Transverse colon (tissue), 4 donors: Measurements from ENCODE around the gene DHRS12. TPM values are rescaled to one million over a fixed set of nuclear protein-coding genes. Genes with fewer than 3 reads are reported as not detected.

Experiments used
- DNase-seq: peaks from one replicate; pipeline ENCODE4 v3.0.0-alpha.2; 2019
- H3K27ac ChIP-seq, 4 donors: fragments of 200-600 bp; sonication (generic); 2 replicates each; pipeline ENCODE4 v1.5.1; 2016 to 2018; ENCODE audit warnings: inconsistent platforms in 4 of 4
- H3K27me3 ChIP-seq: fragments of 200-600 bp; sonication (generic); 2 replicates; pipeline ENCODE4 v1.5.1; 2017; ENCODE audit warnings: inconsistent platforms
- H3K36me3 ChIP-seq, 4 donors: fragments of 200-600 bp; sonication (generic); 2 replicates each; pipeline ENCODE4 v1.5.1; 2017 to 2019; ENCODE audit warnings: inconsistent platforms in 4 of 4
- H3K4me1 ChIP-seq, 4 donors: fragments of 200-600 bp; sonication (generic); 2 replicates each; pipeline ENCODE4 v1.5.1; 2017 to 2020; ENCODE audit warnings: inconsistent platforms in 4 of 4
- H3K4me3 ChIP-seq, 4 donors: fragments of 200-600 bp; sonication (generic); 1 replicate in 1 of 4; 2 replicates in 3 of 4; pipeline versions ENCODE4 v1.5.1 to v1.6.1; 2017 to 2019; ENCODE audit warnings: inconsistent platforms in 4 of 4
- H3K9me3 ChIP-seq, 2 donors: fragments of 200-600 bp; sonication (generic); 2 replicates each; pipeline ENCODE4 v1.5.1; 2017 to 2019; ENCODE audit warnings: inconsistent platforms in 2 of 2
- EP300 ChIP-seq: sonication (generic); formaldehyde crosslinking; IDR thresholded peaks from one replicate; pipeline ENCODE4 v1.6.1; 2017; ENCODE audit warnings: antibody characterized with exemption, low read depth
- POLR2A ChIP-seq: fragments of 450-650 bp; IDR thresholded peaks from one replicate; pipeline ENCODE4 v1.6.1; 2016; ENCODE audit warnings: antibody characterized with exemption, mild to moderate bottlenecking, moderate library complexity
- POLR2AphosphoS5 ChIP-seq, 3 donors: sonication (generic); formaldehyde crosslinking; IDR thresholded peaks; one replicate each; pipeline ENCODE4 v1.6.1; 2016; ENCODE audit warnings: antibody characterized with exemption in 3 of 3
- WGBS, 2 donors: methylation state at CpG; one replicate each; pipeline ENCODE4 v1.1.5; 2018; ENCODE audit warnings: low coverage in 1 of 2; 5-methylcytosine and 5-hydroxymethylcytosine counted together
- in situ Hi-C, 4 donors: fragments of 200-750 bp; cut with MboI; loops; one replicate each; pipeline versions ENCODE4 v1.15.0 to v1.15.1; 2017; ENCODE audit warnings: low sequenced_read_pairs in 3 of 4, low pct_ligation_motif_present in 1 of 4, low pct_unique_long_range_greater_than_20kb in 1 of 4
- intact Hi-C: fragments of 100-400 bp; cut with DNase I; formaldehyde crosslinking; loops from one replicate; pipeline ENCODE4 v1.15.1; 2023; ENCODE audit warnings: low total_unique reads
- total RNA-seq, 4 donors: library from RNA; depleted of rRNA; stranded (reverse); fragments of >200 nt; gene quantifications; one replicate each; pipeline ENCODE4 v1.1.0, GENCODE V29; 2016
- TF ChIP-seq, protein P1 (sequence below), 5 experiments: fragments of 200-600 bp in 3 of 5; fragments of 450-650 bp in 2 of 5; sonication (generic) in 3 of 5; IDR thresholded peaks; 1 replicate in 2 of 5; 2 replicates in 3 of 5; pipeline ENCODE4 v1.5.1; 2016 to 2017; ENCODE audit warnings: antibody characterized with exemption in 5 of 5, inconsistent platforms in 3 of 5, mild to moderate bottlenecking in 2 of 5, moderate library complexity in 1 of 5

DHRS12 gene
- total RNA-seq, 4 donors from 2014 or later: 5.2 to 17.8 (median 13.5) TPM

DNA sequence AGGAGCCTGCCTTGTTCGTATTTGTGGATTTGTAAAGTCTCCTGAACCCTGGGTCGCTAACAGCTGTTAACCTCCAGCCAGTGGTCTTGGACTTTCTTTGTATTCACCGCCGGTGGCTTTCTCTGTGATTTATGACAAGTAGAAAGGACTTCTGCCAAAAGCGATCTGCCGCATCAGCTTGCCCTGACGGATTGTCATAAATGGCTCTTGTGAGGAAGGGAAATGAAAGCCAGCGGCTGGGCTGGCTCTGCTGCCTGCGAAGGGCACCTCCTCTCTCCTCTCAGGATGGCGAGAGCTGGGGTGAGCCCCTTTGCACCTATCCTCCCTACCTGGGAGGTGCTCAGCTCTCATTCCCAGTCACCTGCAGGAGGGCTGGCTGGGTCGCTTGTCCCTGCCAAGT lies 25.6 kb downstream of the DHRS12 start:
- Histone ChIP-seq H3K4me1 (peaks cover 0 to 7% (median 2%) of the 10 kb centered on the region in 4 donors), H3K27ac (no peak overlapping the region), H3K36me3 (no peaks in the 10 kb centered on the region), H3K4me3 (no peak overlapping the region), H3K27me3 (no peaks in the 10 kb centered on the region), H3K9me3 (no peaks in the 10 kb centered on the region)
- WGBS, 2 donors: 70 to 76% methylated on average over 2 to 11 of the region's 11 CpGs
- no peak for TF ChIP-seq POLR2AphosphoS5 (IDR thresholded peaks at IDR 0.05)
- no peak for TF ChIP-seq POLR2A
- TF ChIP-seq, protein P1, sequence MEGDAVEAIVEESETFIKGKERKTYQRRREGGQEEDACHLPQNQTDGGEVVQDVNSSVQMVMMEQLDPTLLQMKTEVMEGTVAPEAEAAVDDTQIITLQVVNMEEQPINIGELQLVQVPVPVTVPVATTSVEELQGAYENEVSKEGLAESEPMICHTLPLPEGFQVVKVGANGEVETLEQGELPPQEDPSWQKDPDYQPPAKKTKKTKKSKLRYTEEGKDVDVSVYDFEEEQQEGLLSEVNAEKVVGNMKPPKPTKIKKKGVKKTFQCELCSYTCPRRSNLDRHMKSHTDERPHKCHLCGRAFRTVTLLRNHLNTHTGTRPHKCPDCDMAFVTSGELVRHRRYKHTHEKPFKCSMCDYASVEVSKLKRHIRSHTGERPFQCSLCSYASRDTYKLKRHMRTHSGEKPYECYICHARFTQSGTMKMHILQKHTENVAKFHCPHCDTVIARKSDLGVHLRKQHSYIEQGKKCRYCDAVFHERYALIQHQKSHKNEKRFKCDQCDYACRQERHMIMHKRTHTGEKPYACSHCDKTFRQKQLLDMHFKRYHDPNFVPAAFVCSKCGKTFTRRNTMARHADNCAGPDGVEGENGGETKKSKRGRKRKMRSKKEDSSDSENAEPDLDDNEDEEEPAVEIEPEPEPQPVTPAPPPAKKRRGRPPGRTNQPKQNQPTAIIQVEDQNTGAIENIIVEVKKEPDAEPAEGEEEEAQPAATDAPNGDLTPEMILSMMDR (IDR thresholded peaks at IDR 0.05): no peak
- no peak for TF ChIP-seq EP300
- intact Hi-C loops (no loop called here), in situ Hi-C loops (loop anchor here in 2 of 4 donors (25.0 kb wide), 2 partner anchors 191 to 341 kb away; partner anchors contain the start of gene WDFY2 (in 1 of the 2))
- DNase-seq: no peak

DNA sequence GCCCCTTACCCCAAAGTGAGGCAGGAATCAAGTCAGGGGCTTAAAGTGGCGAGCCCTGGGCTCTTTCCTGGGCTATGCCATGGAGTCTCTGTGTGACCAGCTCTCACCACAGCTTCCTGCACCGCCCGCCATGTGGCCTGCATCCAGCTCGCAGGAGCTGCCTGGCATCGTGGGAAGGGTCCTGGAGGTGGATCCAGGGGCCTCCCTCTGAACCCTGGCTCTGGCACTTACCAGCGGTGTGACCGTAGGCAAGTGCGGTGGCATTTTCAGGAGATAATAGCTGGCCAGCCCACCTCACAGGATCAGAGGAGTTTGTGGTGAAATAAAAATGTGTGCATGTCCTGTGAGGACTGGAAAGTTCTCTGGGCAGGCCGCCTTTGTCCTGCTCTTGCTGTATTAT lies 26.0 kb downstream of the DHRS12 start:
- intact Hi-C loops: no loop called here
- DNase-seq: no peak
- Histone ChIP-seq H3K4me1 (peaks cover 0 to 3% (median 1%) of the 10 kb centered on the region in 4 donors), H3K4me3 (no peak overlapping the region), H3K27ac (no peak overlapping the region), H3K9me3 (no peaks in the 10 kb centered on the region), H3K36me3 (no peaks in the 10 kb centered on the region), H3K27me3 (no peaks in the 10 kb centered on the region)
- in situ Hi-C loops: loop anchor here in 2 of 4 donors (25.0 kb wide), 2 partner anchors 191 to 341 kb away; partner anchors contain the start of gene WDFY2 (in 1 of the 2)
- 90 to 100% methylated on average over 2 to 9 of the region's 9 CpGs for WGBS, 2 donors
- no peak for TF ChIP-seq EP300

DNA sequence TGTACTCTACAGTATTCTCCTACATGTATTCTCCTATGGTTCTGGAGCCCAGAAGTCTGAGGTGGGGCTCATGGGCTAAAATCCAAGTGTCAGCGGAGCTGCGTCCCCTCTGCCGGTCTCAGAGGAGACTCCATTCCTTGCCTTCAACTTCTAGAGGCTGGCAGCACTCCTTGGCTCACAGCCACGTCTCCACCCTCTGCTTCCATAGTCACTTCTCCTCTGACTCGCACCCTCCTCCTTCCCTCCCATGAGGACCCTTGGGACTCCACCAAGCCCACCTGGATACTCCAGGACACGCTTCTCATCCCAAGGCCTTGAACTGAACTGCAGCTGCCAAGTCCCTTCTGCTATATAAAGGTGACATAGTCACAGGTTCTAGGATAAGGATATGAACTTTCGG lies 27.8 kb downstream of the DHRS12 start:
- Histone ChIP-seq H3K9me3 (no peaks in the 10 kb centered on the region), H3K4me3 (no peak overlapping the region), H3K4me1 (no peaks in the 10 kb centered on the region), H3K27me3 (no peaks in the 10 kb centered on the region), H3K27ac (no peak overlapping the region), H3K36me3 (no peaks in the 10 kb centered on the region)
- no peak for DNase-seq
- intact Hi-C loops (no loop called here), in situ Hi-C loops (loop anchor here in 2 of 4 donors (25.0 kb wide), 2 partner anchors 189 to 339 kb away; partner anchors contain the start of gene WDFY2 (in 1 of the 2))
- 92% methylated on average over 7 of the region's 7 CpGs; no CpG with 5 or more reads in 1 of the 2 donors for WGBS, 2 donors
- no peak for TF ChIP-seq POLR2AphosphoS5 (IDR thresholded peaks at IDR 0.05)

DNA sequence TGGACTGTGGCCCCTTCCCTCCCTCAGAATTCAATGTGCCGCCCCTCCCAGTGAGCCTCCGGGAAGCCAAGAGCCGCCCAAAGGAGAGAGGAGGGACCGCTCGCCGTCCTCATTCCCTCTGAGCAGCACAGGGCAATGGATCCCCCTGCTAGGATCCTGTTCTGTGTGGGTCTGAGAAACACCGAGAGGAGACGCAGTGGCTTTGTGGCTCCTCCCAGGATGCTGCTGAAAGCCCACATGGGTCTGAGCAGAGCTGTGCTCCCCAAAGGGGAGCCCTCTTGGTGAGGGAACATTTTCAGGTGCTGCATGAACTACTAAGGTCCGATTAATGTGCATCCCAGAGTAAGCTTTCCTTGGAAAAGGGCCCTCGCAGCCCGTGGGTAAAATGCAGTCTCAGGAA lies 30.4 kb downstream of the DHRS12 start:
- Histone ChIP-seq H3K4me3 (no peak overlapping the region), H3K4me1 (peaks cover 0 to 5% (median 0%) of the 10 kb centered on the region in 4 donors), H3K27ac (no peak overlapping the region), H3K9me3 (no peaks in the 10 kb centered on the region), H3K36me3 (no peaks in the 10 kb centered on the region), H3K27me3 (no peaks in the 10 kb centered on the region)
- WGBS, 2 donors: 87% methylated on average over 11 of the region's 11 CpGs; no CpG with 5 or more reads in 1 of the 2 donors
- in situ Hi-C loops (no loop called here), intact Hi-C loops (no loop called here)
- TF ChIP-seq EP300 (no peak), POLR2A (no peak), POLR2AphosphoS5 (IDR thresholded peaks at IDR 0.05) (no peak)
- TF ChIP-seq, protein P1 (IDR thresholded peaks at IDR 0.05): no peak
- no peak for DNase-seq

DNA sequence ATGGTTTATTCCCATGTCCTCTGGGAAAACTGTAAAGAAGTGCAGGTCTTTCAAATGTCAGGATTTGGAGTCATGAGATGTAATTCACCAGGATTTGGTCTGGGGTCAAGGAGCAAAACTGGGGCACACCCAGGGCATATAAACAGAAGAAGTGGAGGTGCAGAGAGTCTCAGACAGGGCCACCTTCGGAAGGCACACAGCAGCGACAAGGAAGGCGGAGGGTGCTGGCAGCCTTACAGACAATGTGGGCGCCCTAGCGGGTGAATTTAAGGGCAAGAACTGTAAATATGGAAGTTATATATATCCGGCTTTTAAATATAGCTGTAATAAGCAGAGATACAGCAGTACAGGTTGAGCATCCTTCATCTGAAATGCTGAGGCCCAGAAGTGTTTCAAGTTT lies 31.2 kb downstream of the DHRS12 start:
- no peak for DNase-seq
- H3K27me3 ChIP-seq: no peaks in the 10 kb centered on the region
- in situ Hi-C loops (no loop called here), intact Hi-C loops (no loop called here)
- peaks cover 0 to 5% (median 0%) of the 10 kb centered on the region in 4 donors for H3K4me1 ChIP-seq
- H3K4me3 ChIP-seq: no peak overlapping the region
- WGBS, 2 donors: 86 to 89% methylated on average over 6 of the region's 6 CpGs
- no peaks in the 10 kb centered on the region for H3K36me3 ChIP-seq
- no peaks in the 10 kb centered on the region for H3K9me3 ChIP-seq
- TF ChIP-seq POLR2AphosphoS5 (IDR thresholded peaks at IDR 0.05) (no peak), POLR2A (no peak), EP300 (no peak)
- TF ChIP-seq, protein P1 (IDR thresholded peaks at IDR 0.05): no peak
- no peak overlapping the region for H3K27ac ChIP-seq
